ENCODE results near the gene ASB2.

ASB2 gene

GRCh38 chr14:93976477-93977057, at the start of gene ASB2:
ASB2 (minus strand) TSS chr14:93976570; CDS start chr14:93964539, 12,031 bp downstream.
- H3K27me3 ChIP-seq (ENCODE audit: control insufficient read depth, insufficient read depth, low read length), result no peaks in the 10 kb centered on the region; the same call in 1 of the 2 replicates
- H3K27ac ChIP-seq (ENCODE audit: low read depth, low read length), result no peak within 1 kb of the TSS
- no peaks in the 10 kb centered on the region for H3K36me3 ChIP-seq (ENCODE audit: control insufficient read depth, insufficient read depth, low read length)
- H3K4me1 ChIP-seq (ENCODE audit: control insufficient read depth, insufficient read depth, low read length), result no peaks in the 10 kb centered on the region
- H3K9ac ChIP-seq (ENCODE audit: low read length), result no peak within 1 kb of the TSS
- H3K4me3 ChIP-seq (ENCODE audit: low read depth, low read length), result no peak within 1 kb of the TSS
- H3K9me3 ChIP-seq (ENCODE audit: control insufficient read depth, insufficient read depth, low read depth, low read length), result no peaks in the 10 kb centered on the region

DNA sequence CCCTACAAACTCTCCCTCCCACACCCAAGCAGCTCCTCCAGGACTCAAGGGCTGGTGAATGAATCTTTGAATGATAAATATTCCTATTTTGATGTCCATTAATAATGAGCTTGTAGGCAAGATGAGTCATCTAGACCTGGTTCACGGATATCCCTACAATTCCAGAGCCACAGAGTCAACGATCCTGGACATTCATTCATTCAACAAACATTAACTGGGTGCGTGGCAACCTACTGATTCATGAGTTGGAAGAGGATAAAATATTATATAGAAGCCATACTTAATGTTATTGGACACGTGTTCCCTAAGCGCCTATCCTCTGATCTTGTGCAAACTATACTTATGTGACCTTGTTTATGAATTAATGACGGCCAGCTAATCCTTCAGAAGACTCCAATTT, 49.4 kb upstream of the ASB2 start:
- Histone ChIP-seq H3K9me3 (ENCODE audit: control insufficient read depth, insufficient read depth, low read depth, low read length) (no peaks in the 10 kb centered on the region), H3K4me3 (ENCODE audit: low read depth, low read length) (peak overlapping the region; percentile 59), H3K9ac (ENCODE audit: low read length) (no peak overlapping the region), H3K4me1 (ENCODE audit: control insufficient read depth, insufficient read depth, low read length) (peaks cover 20% of the 10 kb centered on the region), H3K27ac (ENCODE audit: low read depth, low read length) (no peak overlapping the region), H3K36me3 (ENCODE audit: control insufficient read depth, insufficient read depth, low read length) (no peaks in the 10 kb centered on the region), H3K27me3 (ENCODE audit: control insufficient read depth, insufficient read depth, low read length) (peaks cover 4% of the 10 kb centered on the region; the same call in 1 of the 2 replicates)

DNA sequence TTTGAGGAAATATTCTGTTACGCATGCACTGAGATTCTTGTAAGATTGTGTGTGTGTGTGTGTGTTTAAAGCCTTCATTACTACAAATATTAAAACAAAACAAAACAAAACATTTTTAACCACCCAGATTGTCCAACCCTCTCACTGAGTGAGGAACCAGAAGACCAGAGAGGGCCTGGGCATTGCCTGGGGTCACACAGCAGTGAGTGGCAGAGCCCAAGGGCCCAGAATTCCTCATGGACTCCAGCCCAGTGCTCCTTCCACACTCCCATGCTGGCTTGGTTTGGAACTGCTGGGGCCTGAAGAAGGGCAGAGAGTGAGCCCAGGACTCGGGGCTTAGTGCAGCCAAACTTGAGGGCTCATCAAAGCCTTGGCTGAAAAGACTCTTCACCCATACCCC, 48.2 kb upstream of the ASB2 start:
- no peak overlapping the region for H3K27ac ChIP-seq (ENCODE audit: low read depth, low read length)
- no peaks in the 10 kb centered on the region for H3K36me3 ChIP-seq (ENCODE audit: control insufficient read depth, insufficient read depth, low read length)
- no peak overlapping the region for H3K9ac ChIP-seq (ENCODE audit: low read length)
- H3K27me3 ChIP-seq (ENCODE audit: control insufficient read depth, insufficient read depth, low read length), result peaks cover 4% of the 10 kb centered on the region; the same call in 1 of the 2 replicates
- no peaks in the 10 kb centered on the region for H3K9me3 ChIP-seq (ENCODE audit: control insufficient read depth, insufficient read depth, low read depth, low read length)
- H3K4me3 ChIP-seq (ENCODE audit: low read depth, low read length), result no peak overlapping the region
- H3K4me1 ChIP-seq (ENCODE audit: control insufficient read depth, insufficient read depth, low read length), result peaks cover 20% of the 10 kb centered on the region

- Histone ChIP-seq H3K9ac (ENCODE audit: low read length) (no peak overlapping the region), H3K36me3 (ENCODE audit: control insufficient read depth, insufficient read depth, low read length) (no peaks in the 10 kb centered on the region), H3K4me3 (ENCODE audit: low read depth, low read length) (no peak overlapping the region), H3K9me3 (ENCODE audit: control insufficient read depth, insufficient read depth, low read depth, low read length) (no peaks in the 10 kb centered on the region), H3K4me1 (ENCODE audit: control insufficient read depth, insufficient read depth, low read length) (peaks cover 20% of the 10 kb centered on the region), H3K27me3 (ENCODE audit: control insufficient read depth, insufficient read depth, low read length) (peaks cover 4% of the 10 kb centered on the region; the same call in 1 of the 2 replicates), H3K27ac (ENCODE audit: low read depth, low read length) (no peak overlapping the region)
These were observed 46.4 kb upstream of the ASB2 start for GRCh38 chr14:94022532-94023411.

DNA sequence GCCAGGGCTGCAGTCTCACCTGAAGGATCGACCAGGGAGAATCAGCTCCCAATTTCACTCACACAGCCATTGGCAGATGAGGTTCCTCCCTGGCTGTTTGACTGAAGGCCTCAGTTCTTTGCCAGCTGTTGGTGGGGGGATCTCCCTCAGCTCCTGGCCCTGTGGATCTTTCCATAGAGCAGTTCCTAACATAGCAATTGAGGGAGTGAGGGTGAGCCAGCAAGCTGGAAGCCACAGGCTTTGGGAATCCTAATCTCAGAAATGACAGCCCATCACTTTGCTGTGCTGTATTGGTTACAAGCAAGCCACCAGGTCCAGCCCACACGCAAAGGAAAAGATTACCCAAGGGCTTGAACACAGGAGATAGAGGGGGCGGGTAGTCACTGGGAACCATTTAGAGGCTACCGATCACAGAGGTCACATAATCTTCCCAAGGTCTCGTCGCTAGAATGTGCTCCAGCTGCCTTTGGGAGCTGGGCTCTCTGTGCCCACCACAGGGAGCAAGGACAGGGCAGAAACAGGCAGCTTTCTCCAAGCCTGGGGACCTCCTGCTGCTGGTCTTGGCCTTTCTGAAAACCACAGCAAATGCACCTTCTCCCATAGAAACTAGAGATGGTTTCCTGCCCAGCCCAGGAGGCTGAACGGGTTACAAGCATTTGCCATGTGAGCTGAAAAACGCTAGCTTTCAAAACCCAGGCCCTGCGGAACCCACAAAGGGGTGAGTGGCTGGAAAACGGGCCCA, 45.2 kb upstream of the ASB2 start:
- no peak overlapping the region for H3K9ac ChIP-seq (ENCODE audit: low read length)
- H3K27me3 ChIP-seq (ENCODE audit: control insufficient read depth, insufficient read depth, low read length), result no peaks in the 10 kb centered on the region; the same call in 1 of the 2 replicates
- no peak overlapping the region for H3K27ac ChIP-seq (ENCODE audit: low read depth, low read length)

GRCh38 chr14:94021001-94021400, 44.6 kb upstream of the ASB2 start:
- no peaks in the 10 kb centered on the region; the same call in 1 of the 2 replicates for H3K27me3 ChIP-seq (ENCODE audit: control insufficient read depth, insufficient read depth, low read length)
- H3K27ac ChIP-seq (ENCODE audit: low read depth, low read length), result no peak overlapping the region
- H3K4me3 ChIP-seq (ENCODE audit: low read depth, low read length), result no peak overlapping the region
- H3K9ac ChIP-seq (ENCODE audit: low read length), result no peak overlapping the region
- H3K36me3 ChIP-seq (ENCODE audit: control insufficient read depth, insufficient read depth, low read length), result no peaks in the 10 kb centered on the region
- peaks cover 20% of the 10 kb centered on the region for H3K4me1 ChIP-seq (ENCODE audit: control insufficient read depth, insufficient read depth, low read length)
- H3K9me3 ChIP-seq (ENCODE audit: control insufficient read depth, insufficient read depth, low read depth, low read length), result no peaks in the 10 kb centered on the region

More for the DNA sequence above, 45.2 kb upstream of the ASB2 start:
- Histone ChIP-seq H3K4me3 (ENCODE audit: low read depth, low read length) (no peak overlapping the region), H3K9me3 (ENCODE audit: control insufficient read depth, insufficient read depth, low read depth, low read length) (no peaks in the 10 kb centered on the region), H3K36me3 (ENCODE audit: control insufficient read depth, insufficient read depth, low read length) (no peaks in the 10 kb centered on the region), H3K4me1 (ENCODE audit: control insufficient read depth, insufficient read depth, low read length) (peaks cover 20% of the 10 kb centered on the region)

- no peak overlapping the region for H3K4me3 ChIP-seq (ENCODE audit: low read depth, low read length)
- peaks cover 16% of the 10 kb centered on the region for H3K4me1 ChIP-seq (ENCODE audit: control insufficient read depth, insufficient read depth, low read length)
- no peaks in the 10 kb centered on the region for H3K36me3 ChIP-seq (ENCODE audit: control insufficient read depth, insufficient read depth, low read length)
- no peaks in the 10 kb centered on the region for H3K9me3 ChIP-seq (ENCODE audit: control insufficient read depth, insufficient read depth, low read depth, low read length)
- H3K27ac ChIP-seq (ENCODE audit: low read depth, low read length), result no peak overlapping the region
- no peaks in the 10 kb centered on the region; the same call in 1 of the 2 replicates for H3K27me3 ChIP-seq (ENCODE audit: control insufficient read depth, insufficient read depth, low read length)
- no peak overlapping the region for H3K9ac ChIP-seq (ENCODE audit: low read length)
These were observed 43.9 kb upstream of the ASB2 start for GRCh38 chr14:94020267-94020666.

GRCh38 chr14:94019329-94019728, 43.0 kb upstream of the ASB2 start:
- no peak overlapping the region for H3K4me3 ChIP-seq (ENCODE audit: low read depth, low read length)
- H3K9ac ChIP-seq (ENCODE audit: low read length), result no peak overlapping the region
- peaks cover 16% of the 10 kb centered on the region for H3K4me1 ChIP-seq (ENCODE audit: control insufficient read depth, insufficient read depth, low read length)
- no peaks in the 10 kb centered on the region for H3K36me3 ChIP-seq (ENCODE audit: control insufficient read depth, insufficient read depth, low read length)
- no peaks in the 10 kb centered on the region; the same call in 1 of the 2 replicates for H3K27me3 ChIP-seq (ENCODE audit: control insufficient read depth, insufficient read depth, low read length)
- no peaks in the 10 kb centered on the region for H3K9me3 ChIP-seq (ENCODE audit: control insufficient read depth, insufficient read depth, low read depth, low read length)
- H3K27ac ChIP-seq (ENCODE audit: low read depth, low read length), result no peak overlapping the region

- no peak overlapping the region for H3K27ac ChIP-seq (ENCODE audit: low read depth, low read length)
- no peaks in the 10 kb centered on the region for H3K36me3 ChIP-seq (ENCODE audit: control insufficient read depth, insufficient read depth, low read length)
- no peaks in the 10 kb centered on the region; the same call in 1 of the 2 replicates for H3K27me3 ChIP-seq (ENCODE audit: control insufficient read depth, insufficient read depth, low read length)
- no peak overlapping the region for H3K9ac ChIP-seq (ENCODE audit: low read length)
- no peak overlapping the region for H3K4me3 ChIP-seq (ENCODE audit: low read depth, low read length)
- H3K4me1 ChIP-seq (ENCODE audit: control insufficient read depth, insufficient read depth, low read length), result peaks cover 16% of the 10 kb centered on the region
- no peaks in the 10 kb centered on the region for H3K9me3 ChIP-seq (ENCODE audit: control insufficient read depth, insufficient read depth, low read depth, low read length)
These were observed 41.9 kb upstream of the ASB2 start for GRCh38 chr14:94018308-94018707.

DNA sequence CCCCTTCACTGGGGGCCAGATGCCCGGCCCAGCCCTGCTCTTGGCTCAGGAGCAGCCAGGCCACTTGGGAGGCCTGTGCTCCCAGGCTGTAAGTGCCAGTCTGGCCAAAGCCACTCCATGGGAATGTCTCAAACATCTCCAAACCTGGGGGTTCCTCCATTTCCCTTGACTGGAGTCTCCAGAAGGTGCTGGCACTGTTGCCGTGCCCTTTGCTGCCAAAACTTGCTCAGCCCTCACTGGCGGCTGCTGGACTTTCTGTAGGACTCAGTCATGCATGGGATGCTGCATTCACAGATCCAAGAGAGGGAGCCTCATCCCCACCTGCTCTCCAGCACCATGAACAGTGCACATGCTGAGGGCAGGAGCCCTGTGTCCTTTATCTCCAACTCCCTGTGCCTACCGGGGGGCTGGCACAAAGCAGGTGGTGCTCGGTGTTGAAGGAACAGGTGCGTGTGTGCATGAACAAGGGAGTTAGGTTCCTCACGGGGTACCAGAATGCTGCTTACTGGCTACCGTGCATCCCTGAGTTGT, 40.1 kb upstream of the ASB2 start:
- Histone ChIP-seq H3K27ac (ENCODE audit: low read depth, low read length) (no peak overlapping the region), H3K4me1 (ENCODE audit: control insufficient read depth, insufficient read depth, low read length) (no peaks in the 10 kb centered on the region), H3K9me3 (ENCODE audit: control insufficient read depth, insufficient read depth, low read depth, low read length) (no peaks in the 10 kb centered on the region), H3K4me3 (ENCODE audit: low read depth, low read length) (no peak overlapping the region), H3K9ac (ENCODE audit: low read length) (no peak overlapping the region), H3K27me3 (ENCODE audit: control insufficient read depth, insufficient read depth, low read length) (no peaks in the 10 kb centered on the region; the same call in 1 of the 2 replicates), H3K36me3 (ENCODE audit: control insufficient read depth, insufficient read depth, low read length) (no peaks in the 10 kb centered on the region)

All from HUES6 (cell line).